AG04449 (cell line): ENCODE measurements around the gene GATAD1.

ENCODE experiments used
- CTCF ChIA-PET: fragments of 350-600 bp; formaldehyde crosslinking; extraction: SDS; loops from one replicate; lab custom pipeline; 2021; ENCODE audit warnings: antibody characterized with exemption; lab: Yijun Ruan, JAX
- POLR2A ChIA-PET: fragments of 400-600, 350-600 bp; formaldehyde crosslinking; extraction: SDS; loops from one replicate; lab custom pipeline; 2020; ENCODE audit warnings: antibody characterized with exemption, inconsistent platforms; lab: Yijun Ruan, JAX
- DNase-seq: peaks from one replicate; pipeline ENCODE4 v3.0.0-alpha.2; 2010; ENCODE audit warnings: low read depth, low spot score
- H3K4me3 ChIP-seq: 2 replicates; pipeline ENCODE4 v1.5.1; 2011; ENCODE audit warnings: low read depth, mild to moderate bottlenecking, control low read depth, low read length
- TF ChIP-seq, protein P1 (sequence below): IDR thresholded peaks from one replicate; pipeline ENCODE4 v1.5.1; 2011; ENCODE audit warnings: mild to moderate bottlenecking, moderate library complexity, low read length, control low read depth, inconsistent platforms; ENCODE audit not compliant: insufficient read depth; ENCODE audit errors: missing control alignments

GATAD1 gene

DNA sequence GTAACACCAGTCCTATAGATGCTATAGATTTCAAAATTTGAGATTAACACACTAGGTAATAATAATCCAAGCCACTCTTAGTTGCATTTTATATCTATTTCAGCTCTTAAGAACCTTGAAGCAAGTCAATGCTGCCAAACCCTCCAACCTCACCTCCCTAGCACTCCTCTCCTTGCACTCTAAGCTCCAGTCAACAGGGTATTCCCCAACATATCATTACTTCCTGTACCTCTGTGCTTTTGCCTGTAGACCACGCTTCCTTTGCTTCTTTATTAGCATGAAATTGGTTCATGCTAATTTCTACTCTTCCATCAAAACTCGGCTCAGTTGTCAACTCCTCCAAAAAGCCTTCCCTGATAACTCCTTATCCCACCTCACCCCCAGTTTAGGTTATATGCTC is 56.5 kb downstream of the GATAD1 start:
- POLR2A ChIA-PET = no interaction called here
- DNase-seq = no peak
- TF ChIP-seq, protein P1, sequence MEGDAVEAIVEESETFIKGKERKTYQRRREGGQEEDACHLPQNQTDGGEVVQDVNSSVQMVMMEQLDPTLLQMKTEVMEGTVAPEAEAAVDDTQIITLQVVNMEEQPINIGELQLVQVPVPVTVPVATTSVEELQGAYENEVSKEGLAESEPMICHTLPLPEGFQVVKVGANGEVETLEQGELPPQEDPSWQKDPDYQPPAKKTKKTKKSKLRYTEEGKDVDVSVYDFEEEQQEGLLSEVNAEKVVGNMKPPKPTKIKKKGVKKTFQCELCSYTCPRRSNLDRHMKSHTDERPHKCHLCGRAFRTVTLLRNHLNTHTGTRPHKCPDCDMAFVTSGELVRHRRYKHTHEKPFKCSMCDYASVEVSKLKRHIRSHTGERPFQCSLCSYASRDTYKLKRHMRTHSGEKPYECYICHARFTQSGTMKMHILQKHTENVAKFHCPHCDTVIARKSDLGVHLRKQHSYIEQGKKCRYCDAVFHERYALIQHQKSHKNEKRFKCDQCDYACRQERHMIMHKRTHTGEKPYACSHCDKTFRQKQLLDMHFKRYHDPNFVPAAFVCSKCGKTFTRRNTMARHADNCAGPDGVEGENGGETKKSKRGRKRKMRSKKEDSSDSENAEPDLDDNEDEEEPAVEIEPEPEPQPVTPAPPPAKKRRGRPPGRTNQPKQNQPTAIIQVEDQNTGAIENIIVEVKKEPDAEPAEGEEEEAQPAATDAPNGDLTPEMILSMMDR = no peak
- no peak overlapping the region for H3K4me3 ChIP-seq
- CTCF ChIA-PET = no interaction called here

DNA sequence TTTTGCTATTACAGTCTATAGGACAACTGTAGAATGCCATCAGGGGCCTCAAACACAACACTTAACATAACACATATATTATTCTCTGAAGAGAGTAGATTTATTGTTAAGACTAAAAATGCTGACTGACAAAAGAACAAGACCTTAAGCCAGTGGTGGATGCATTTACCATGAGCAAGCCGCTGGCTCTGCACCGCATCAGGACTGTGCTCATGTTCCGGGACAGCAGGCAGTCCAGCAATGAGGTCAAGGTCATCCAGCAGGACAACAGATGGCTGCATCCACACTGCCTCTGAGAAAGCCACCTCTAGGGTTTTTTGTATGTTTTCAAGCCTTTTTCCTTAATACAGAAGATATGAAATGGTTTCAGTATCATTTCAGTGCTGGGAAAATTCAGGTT is 57.3 kb downstream of the GATAD1 start:
- no peak overlapping the region for H3K4me3 ChIP-seq
- CTCF ChIA-PET = no interaction called here
- POLR2A ChIA-PET = no interaction called here
- TF ChIP-seq, protein P1 = no peak
- DNase-seq = no peak

GRCh38 chr7:92506363-92506762 is 59.1 kb downstream of the GATAD1 start:
- no peak for DNase-seq
- POLR2A ChIA-PET = no interaction called here
- no peak overlapping the region for H3K4me3 ChIP-seq
- TF ChIP-seq, protein P1 = no peak
- CTCF ChIA-PET = interaction anchor here (1.2 kb wide), 1 partner anchor 45 kb away, joined by 4 read pairs; no protein-coding TSS in a partner anchor

GRCh38 chr7:92508946-92509345 is 61.7 kb downstream of the GATAD1 start:
- POLR2A ChIA-PET = no interaction called here
- no peak for DNase-seq
- TF ChIP-seq, protein P1 = no peak
- no peak overlapping the region for H3K4me3 ChIP-seq
- CTCF ChIA-PET = no interaction called here
